AML-193 (cell line): ENCODE measurements around the gene CD151.

Experiments used
- DNase-seq, 2 experiments: peaks; one replicate each; lab custom pipeline; 2025; lab: John Stamatoyannopoulos, UW

CD151 gene

GRCh38 chr11:843086-843734 is 10.5 kb downstream of the CD151 start:
- no peak for DNase-seq

GRCh38 chr11:843818-844692 is 11.3 kb downstream of the CD151 start:
- peak; percentile 44 to 52 for DNase-seq

GRCh38 chr11:844693-845644 is 12.2 kb downstream of the CD151 start:
- peak; percentile 12 to 44 for DNase-seq

- DNase-seq, result no peak
Measured at GRCh38 chr11:845872-846495, 13.2 kb downstream of the CD151 start.

- no peak for DNase-seq
Measured at GRCh38 chr11:846496-847098, 13.8 kb downstream of the CD151 start.

- DNase-seq, result no peak
Measured at GRCh38 chr11:847876-848275, 15.1 kb downstream of the CD151 start.

GRCh38 chr11:848380-848931 is 15.7 kb downstream of the CD151 start:
- DNase-seq, result no peak

- DNase-seq, result no peak
Measured at GRCh38 chr11:849104-849824, 16.5 kb downstream of the CD151 start.

GRCh38 chr11:849951-850774 is 17.4 kb downstream of the CD151 start:
- no peak for DNase-seq

GRCh38 chr11:850775-851763 is 18.3 kb downstream of the CD151 start:
- DNase-seq, result no peak

GRCh38 chr11:852762-853161 is 20.0 kb downstream of the CD151 start:
- DNase-seq, result no peak

- DNase-seq, result no peak
Measured at GRCh38 chr11:853682-854448, 21.1 kb downstream of the CD151 start.

- no peak for DNase-seq
Measured at GRCh38 chr11:854601-855329, 22.0 kb downstream of the CD151 start.

- DNase-seq, result no peak
Measured at GRCh38 chr11:855330-855674, 22.6 kb downstream of the CD151 start.

- DNase-seq, result no peak
Measured at GRCh38 chr11:855796-856195, 23.0 kb downstream of the CD151 start.

GRCh38 chr11:856397-856796 is 23.6 kb downstream of the CD151 start:
- no peak for DNase-seq
